Ovary (tissue), 9 donors: ENCODE measurements around the gene NUDT7. TPM values are rescaled to one million over a fixed set of nuclear protein-coding genes. Genes with fewer than 3 reads are reported as not detected.

Source experiments
- DNase-seq, 5 donors: peaks; one replicate each; pipeline ENCODE4 v3.0.0-alpha.2; 2019 to 2020
- H3K27ac ChIP-seq, 2 donors: fragments of 200-600 bp; one replicate each; pipeline versions ENCODE4 v1.5.1 to v1.8.0; 2019 to 2022
- H3K27me3 ChIP-seq: fragments of 200-600 bp; one replicate; pipeline ENCODE4 v1.8.0; 2022
- H3K36me3 ChIP-seq: fragments of 200-600 bp; sonication (generic); one replicate; pipeline ENCODE4 v1.5.1; 2019
- H3K4me1 ChIP-seq: one replicate; pipeline ENCODE4 v1.8.1; 2013; ENCODE audit warnings: mild to moderate bottlenecking, moderate library complexity; ENCODE audit not compliant: insufficient read depth
- H3K4me3 ChIP-seq: fragments of 200-600 bp; sonication (generic); one replicate; pipeline ENCODE4 v1.5.1; 2017
- H3K9me3 ChIP-seq, 2 donors: fragments of 200-600 bp in 1 of 2; sonication (generic) in 1 of 2; one replicate each; pipeline versions ENCODE4 v1.5.1 to v1.8.1; 2013 to 2019; ENCODE audit warnings: mild to moderate bottlenecking in 1 of 2, moderate library complexity in 1 of 2
- EP300 ChIP-seq: sonication (generic); formaldehyde crosslinking; IDR thresholded peaks from one replicate; pipeline ENCODE4 v1.6.1; 2017; ENCODE audit warnings: antibody characterized with exemption
- POLR2A ChIP-seq: fragments of 450-650 bp; IDR thresholded peaks from one replicate; pipeline ENCODE4 v1.6.1; 2017; ENCODE audit warnings: antibody characterized with exemption, mild to moderate bottlenecking, moderate library complexity
- WGBS, 3 donors: extraction: QIAGEN DNeasy Blood & Tissue Kit in 1 of 3; methylation state at CpG; one replicate each; pipeline versions ENCODE4 v1.1.5 to v1.1.7; 2013 to 2017; 5-methylcytosine and 5-hydroxymethylcytosine counted together
- intact Hi-C, 4 donors: fragments of 100-400 bp; cut with DNase I; formaldehyde crosslinking; loops; one replicate each; pipeline versions ENCODE4 v1.11.0 to v1.15.1; 2022 to 2023
- polyA plus RNA-seq, 2 donors: library from polyadenylated mRNA; stranded (reverse); fragments of 200-250 nt in 1 of 2; fragments of 350-450 nt in 1 of 2; fragmentation: Illumina TruSeq in 1 of 2; extraction: RNeasy Lipid Tissue Mini Kit (QIAGEN cat#74804) in 1 of 2; gene quantifications; one replicate each; pipeline ENCODE4 v1.2.3, GENCODE V29; 2013 to 2014
- total RNA-seq, 7 donors: library from RNA; depleted of rRNA in 2 of 7; stranded (reverse); fragments of >200 nt in 2 of 7; fragmentation: NEBNext Ultra II Directional in 3 of 7; extraction: Animal tissue kit (Norgen Biotek cat#: 25700) in 3 of 7; gene quantifications; one replicate each; pipeline versions ENCODE4 v1.1.0 to v1.2.4, GENCODE V29; 2016 to 2023
- TF ChIP-seq, protein P1 (sequence below), 3 donors: fragments of 450-650 bp in 2 of 3; fragments of 200-600 bp in 1 of 3; IDR thresholded peaks; one replicate each; pipeline versions ENCODE4 v1.5.1 to v1.8.0; 2016 to 2022; ENCODE audit warnings: antibody characterized with exemption in 3 of 3, mild to moderate bottlenecking in 1 of 3
- donor health status: DM: no; HTN: no; CAD: no; lungs with moderate emphysema.
- donor health status: DM: no; HTN: no; CAD: no.
- donor health status: Bipolar disorder and iron deficiency.
- donor health status: DM: yes; HTN: yes; CAD: no.
- donor health status: DM: no; HTN: no; CAD: no.
- donor health status: DM: yes; HTN: yes; CAD: no.

Gene NUDT7
- total and polyA plus RNA-seq, 9 donors = 4.9 to 12.3 (median 5.8) TPM

DNA sequence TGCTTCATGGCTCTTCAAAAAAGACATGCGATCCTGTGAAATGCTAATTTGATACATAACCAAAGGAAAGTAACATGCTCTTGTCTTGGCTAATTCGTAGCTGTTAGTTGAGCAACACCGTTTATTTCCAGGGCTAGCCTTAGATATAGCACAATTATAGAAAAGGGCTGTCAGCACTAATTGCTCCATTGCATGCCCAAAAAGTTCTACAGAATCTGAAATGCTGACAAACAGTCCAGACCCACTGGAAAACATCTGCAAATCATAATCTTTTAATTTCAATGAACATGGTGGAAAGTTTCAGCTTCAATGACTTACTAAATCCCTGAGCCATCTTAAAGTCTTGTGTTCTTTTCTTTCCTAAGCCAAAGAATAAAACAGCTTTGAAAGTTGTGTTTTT lies 42.9 kb upstream of the NUDT7 start:
- intact Hi-C loops = loop anchor here (10.0 kb wide), 2 partner anchors 325 to 415 kb away; partner anchors contain the start of gene WWOX (in 2 of the 4)
- TF ChIP-seq EP300 (no peak), POLR2A (no peak)
- TF ChIP-seq, protein P1, sequence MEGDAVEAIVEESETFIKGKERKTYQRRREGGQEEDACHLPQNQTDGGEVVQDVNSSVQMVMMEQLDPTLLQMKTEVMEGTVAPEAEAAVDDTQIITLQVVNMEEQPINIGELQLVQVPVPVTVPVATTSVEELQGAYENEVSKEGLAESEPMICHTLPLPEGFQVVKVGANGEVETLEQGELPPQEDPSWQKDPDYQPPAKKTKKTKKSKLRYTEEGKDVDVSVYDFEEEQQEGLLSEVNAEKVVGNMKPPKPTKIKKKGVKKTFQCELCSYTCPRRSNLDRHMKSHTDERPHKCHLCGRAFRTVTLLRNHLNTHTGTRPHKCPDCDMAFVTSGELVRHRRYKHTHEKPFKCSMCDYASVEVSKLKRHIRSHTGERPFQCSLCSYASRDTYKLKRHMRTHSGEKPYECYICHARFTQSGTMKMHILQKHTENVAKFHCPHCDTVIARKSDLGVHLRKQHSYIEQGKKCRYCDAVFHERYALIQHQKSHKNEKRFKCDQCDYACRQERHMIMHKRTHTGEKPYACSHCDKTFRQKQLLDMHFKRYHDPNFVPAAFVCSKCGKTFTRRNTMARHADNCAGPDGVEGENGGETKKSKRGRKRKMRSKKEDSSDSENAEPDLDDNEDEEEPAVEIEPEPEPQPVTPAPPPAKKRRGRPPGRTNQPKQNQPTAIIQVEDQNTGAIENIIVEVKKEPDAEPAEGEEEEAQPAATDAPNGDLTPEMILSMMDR (IDR thresholded peaks at IDR 0.05) = no peak
- Histone ChIP-seq H3K4me1 (no peaks in the 10 kb centered on the region), H3K36me3 (no peaks in the 10 kb centered on the region), H3K9me3 (no peaks in the 10 kb centered on the region), H3K4me3 (no peak overlapping the region), H3K27ac (no peak overlapping the region), H3K27me3 (no peaks in the 10 kb centered on the region)
- 64 to 73% (median 66%) methylated on average over 3 of the region's 3 CpGs for WGBS, 3 donors
- no peak for DNase-seq

DNA sequence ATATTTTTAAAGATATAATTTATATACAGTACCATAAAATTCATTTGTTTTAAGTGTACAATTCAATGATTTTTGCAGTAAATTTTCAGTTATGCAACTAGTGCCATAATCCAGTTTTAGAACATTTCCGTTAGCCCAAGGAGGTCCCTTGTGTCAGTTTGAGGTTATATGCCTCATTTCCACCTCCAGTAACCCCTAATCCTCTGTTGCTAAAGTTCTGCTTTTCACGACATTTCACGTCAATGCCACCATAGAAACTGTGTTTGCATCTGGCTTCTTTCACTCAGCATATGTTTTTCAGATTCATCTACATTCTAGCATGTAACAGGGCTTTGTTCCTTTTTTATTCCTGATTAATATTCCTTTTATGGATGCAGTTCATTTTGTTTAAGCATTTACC lies 42.4 kb upstream of the NUDT7 start:
- Histone ChIP-seq H3K27me3 (no peaks in the 10 kb centered on the region), H3K27ac (no peak overlapping the region), H3K4me3 (no peak overlapping the region), H3K36me3 (no peaks in the 10 kb centered on the region), H3K9me3 (no peaks in the 10 kb centered on the region), H3K4me1 (no peaks in the 10 kb centered on the region)
- TF ChIP-seq EP300 = no peak
- TF ChIP-seq POLR2A = no peak
- TF ChIP-seq, protein P1 (IDR thresholded peaks at IDR 0.05) = no peak
- no peak for DNase-seq
- 63 to 77% (median 73%) methylated on average over 3 of the region's 3 CpGs for WGBS, 3 donors
- intact Hi-C loops = loop anchor here (10.0 kb wide), 2 partner anchors 325 to 415 kb away; partner anchors contain the start of gene WWOX (in 2 of the 4)

DNA sequence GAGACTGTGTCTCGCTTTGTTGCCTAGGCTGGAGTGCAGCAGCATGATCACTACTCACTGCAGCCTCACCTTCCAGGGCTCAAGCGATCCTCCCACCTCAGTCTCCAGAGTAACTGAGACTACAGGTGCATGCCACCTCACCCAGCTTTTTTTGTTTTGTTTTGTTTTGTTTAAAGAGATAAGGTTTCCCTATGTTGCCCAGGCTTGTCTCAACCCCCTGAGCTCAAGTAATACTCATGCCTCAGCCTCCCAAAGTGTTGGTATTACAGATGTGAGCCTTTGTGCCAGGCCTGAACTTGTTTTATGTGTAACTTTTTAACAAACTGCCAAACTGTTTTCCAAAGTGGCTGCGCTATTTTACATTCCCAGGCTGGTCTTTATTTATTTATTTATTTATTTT lies 41.8 kb upstream of the NUDT7 start:
- Histone ChIP-seq H3K27me3 (no peaks in the 10 kb centered on the region), H3K36me3 (no peaks in the 10 kb centered on the region), H3K4me1 (no peaks in the 10 kb centered on the region), H3K27ac (no peak overlapping the region), H3K9me3 (no peaks in the 10 kb centered on the region), H3K4me3 (no peak overlapping the region)
- TF ChIP-seq, protein P1 (IDR thresholded peaks at IDR 0.05) = no peak
- TF ChIP-seq POLR2A (no peak), EP300 (no peak)
- intact Hi-C loops = no loop called here
- no peak for DNase-seq
- 90 to 96% (median 96%) methylated on average over 3 of the region's 3 CpGs for WGBS, 3 donors

DNA sequence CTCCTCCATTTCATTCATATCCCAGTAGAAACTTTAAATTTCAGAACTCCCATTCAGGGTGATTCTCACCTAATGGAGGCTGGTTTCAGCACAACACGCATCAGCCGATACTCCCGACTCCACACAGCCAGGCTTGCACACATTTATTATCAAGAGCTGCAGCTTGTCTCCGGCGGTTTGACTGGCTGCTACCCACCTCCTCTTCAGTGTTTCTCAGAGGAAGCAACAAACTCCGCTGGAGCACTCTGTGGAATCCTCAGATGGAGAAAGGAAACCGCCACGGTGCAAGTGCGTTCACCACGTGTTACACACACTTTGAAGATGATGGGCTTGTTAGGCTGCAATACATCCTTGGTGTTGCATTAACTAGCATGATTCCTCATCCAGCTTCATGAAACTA lies 39.7 kb upstream of the NUDT7 start:
- Histone ChIP-seq H3K4me3 (no peak overlapping the region), H3K27me3 (no peaks in the 10 kb centered on the region), H3K4me1 (no peaks in the 10 kb centered on the region), H3K27ac (no peak overlapping the region), H3K9me3 (no peaks in the 10 kb centered on the region), H3K36me3 (no peaks in the 10 kb centered on the region)
- no peak for TF ChIP-seq POLR2A
- TF ChIP-seq, protein P1 (IDR thresholded peaks at IDR 0.05) = no peak
- no peak for TF ChIP-seq EP300
- intact Hi-C loops = no loop called here
- DNase-seq = no peak
- WGBS, 3 donors = 72 to 78% (median 74%) methylated on average over 10 of the region's 10 CpGs
